Activated naive CD4-positive, alpha-beta T cell treated with Interleukin-2 at 50 U/mL for 16 hours (primary cell): ENCODE measurements around the gene TGFB3.
"Not testable (repeated sequence)": the region's sequence is repeated elsewhere in the genome, so short reads cannot be mapped to it uniquely, and the experiment has no call there.

Experiments
- DNase-seq: peaks from one replicate; pipeline ENCODE4 v3.0.0-alpha.2; 2020

TGFB3 gene

DNA sequence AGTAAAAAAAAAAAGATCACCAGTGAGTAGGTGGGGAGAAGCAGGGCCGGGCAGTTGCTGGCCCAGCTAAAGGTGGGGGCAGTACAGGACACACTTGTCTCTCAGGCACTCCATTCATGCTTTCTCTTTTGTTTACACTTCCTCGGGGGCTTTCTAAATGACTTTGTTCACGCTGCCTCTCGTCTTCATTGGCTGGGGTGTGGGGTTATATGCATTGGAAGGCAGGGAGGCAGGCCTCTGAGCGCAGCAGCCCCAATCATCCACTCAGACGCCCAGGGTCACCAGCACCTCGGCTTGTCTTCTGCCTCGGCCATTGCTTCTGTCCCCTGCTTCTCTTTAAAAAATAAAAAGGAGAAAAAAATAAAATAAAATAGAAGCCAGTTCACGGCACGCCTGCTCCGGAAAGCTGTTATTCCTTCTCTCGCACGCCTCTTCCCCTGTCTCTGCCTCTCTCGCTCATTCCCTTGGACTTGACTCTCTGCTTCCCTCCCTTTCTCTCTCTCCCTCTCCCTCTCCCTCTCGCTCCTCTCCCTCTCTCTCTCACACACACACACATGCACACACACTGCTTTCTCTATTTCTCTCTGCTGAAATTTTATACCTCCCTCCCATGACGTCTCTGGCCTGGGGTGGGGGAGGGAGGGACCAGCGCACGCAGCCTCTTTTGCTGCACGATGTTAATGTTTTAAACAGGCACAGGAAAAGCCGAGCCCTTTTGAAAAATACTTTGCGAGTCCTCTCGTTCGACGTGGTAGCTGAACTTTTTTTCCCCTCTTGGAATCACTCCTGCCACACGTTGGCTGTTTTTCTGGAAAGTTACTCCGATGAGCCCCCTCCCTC, at the start of gene TGFB3:
TGFB3 (minus strand) TSS at position 570 of the 840 bp plus-strand sequence. CDS start 1,102 bp downstream, outside the sequence.
- peak; percentile 61 for DNase-seq

DNA sequence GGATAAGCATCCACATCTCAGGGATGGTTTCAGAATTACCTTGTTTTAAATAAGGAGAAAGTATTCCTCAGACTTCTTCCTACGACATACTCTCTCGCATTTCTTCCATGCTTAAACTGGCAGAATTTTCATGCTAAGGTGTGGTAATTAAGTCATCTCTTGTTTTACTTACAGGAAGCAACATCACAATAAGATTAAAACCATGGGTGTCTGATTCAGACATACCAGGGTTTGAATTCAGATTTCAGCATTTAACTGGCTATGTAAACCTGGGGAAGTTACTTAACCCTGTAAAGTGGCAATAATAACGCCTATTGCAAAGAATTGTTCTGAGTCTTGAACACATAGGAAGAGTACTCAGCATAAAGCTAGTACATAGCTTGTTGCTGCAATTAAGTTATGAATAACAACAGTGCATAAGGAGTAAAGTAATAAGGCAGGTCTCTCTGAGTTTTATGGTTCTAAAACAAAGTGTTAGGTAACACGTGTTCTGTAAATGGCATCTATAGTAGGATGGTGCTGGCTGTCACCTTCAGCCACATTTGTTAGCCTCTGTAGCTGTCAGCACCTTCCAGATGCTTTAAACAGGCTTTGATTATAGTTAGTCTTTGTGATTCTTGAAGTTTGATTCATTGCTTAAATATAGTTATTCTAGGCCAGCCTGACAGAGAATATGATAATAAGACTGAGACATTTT, 42.6 kb upstream of the TGFB3 start:
- DNase-seq, result no peak

DNA sequence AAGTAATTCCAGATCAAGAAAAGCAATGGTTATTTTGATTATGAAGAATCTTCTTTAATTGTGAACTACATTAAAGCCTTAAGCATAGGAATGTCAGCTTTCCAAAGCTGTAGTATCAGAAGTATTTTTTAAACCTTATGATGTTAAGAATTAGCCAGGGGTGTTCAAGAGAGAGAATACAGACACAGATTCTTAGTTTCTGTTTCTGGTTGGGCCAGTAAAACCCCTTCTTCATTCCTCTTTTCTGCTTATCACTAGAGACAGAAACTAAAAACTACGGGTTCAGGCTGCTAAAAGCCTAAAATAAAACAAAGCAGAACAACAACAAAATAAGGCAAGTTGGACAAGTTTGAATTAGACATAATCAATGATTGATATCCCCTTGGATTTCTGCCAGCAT, 42.0 kb upstream of the TGFB3 start:
- DNase-seq, result no peak

DNA sequence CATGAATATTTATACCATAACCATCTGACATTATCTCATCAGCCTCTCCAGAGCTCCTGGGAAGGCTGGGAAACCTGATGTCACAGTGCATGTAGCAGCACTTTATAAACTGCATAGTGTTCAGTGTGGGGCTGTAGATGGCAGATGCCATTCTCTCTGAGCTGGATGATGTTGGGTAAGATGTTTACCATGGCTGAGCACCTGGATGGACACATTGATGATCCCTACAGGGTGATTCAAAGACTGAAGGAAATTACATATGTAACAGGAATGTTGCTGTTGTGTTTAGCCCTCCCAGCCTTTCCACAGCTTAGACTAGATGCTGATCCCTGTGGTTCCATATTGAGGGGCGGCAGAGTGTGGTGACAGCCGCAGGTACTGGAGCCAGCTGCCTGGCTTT, 41.2 kb upstream of the TGFB3 start:
- DNase-seq, result no peak

DNA sequence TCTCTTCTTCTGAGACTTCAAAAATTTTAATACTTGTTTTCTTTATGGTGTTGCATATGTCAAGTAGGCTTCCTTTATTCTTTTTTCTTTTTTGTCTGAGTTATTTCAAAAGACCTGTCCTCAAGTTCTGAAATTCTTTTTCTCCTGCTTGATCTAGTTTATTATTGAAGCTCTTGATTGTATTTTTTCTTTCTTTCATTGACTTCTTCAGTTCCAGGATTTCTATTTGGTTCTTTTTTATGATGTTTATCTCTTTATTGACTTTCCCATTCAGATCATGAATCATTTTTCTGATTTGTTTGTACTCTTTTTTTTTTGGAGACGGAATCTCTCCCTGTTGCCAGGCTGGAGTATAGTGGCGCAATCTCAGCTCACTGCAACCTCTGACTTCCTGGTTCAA, 37.9 kb upstream of the TGFB3 start:
- DNase-seq, result no peak

DNA sequence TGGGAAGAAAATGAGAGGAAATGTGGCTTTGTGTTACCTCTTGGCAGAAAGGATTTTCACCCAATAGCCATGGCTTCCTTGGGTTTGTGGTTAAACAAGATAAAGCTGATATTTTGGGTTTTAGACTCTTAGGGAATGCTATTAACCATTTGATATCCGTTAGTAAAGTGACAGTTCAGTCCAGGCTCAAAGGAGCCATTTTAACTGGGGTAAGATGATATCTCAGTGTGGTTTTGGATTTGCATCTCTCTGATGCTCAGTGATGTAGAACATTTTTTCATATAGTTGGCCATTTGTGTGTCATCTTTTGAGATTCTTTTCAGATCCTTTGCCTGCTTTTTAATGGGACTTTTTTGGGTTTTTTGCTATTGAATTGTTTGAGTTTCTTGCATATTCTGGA, 33.9 kb upstream of the TGFB3 start:
- DNase-seq, result no peak

DNA sequence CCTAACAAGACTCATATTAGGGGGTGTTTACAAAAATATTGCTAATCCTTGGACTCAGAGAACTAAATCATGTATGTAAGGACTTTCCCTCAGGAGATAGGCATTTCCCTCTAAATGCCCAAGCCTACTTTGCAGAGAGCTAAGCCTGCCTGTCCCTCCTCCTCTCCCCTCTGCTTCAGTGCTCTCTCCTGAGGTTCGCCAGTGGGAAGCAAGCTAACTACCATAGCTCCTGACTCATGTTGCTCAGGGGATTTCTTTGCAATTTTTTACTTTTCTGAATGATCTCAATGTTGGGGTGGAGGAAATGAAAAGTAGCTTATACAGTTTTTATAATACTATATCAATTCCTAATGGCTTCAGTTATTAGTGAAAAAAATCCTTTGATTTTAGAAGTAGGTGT, 33.4 kb upstream of the TGFB3 start:
- DNase-seq, result no peak

DNA sequence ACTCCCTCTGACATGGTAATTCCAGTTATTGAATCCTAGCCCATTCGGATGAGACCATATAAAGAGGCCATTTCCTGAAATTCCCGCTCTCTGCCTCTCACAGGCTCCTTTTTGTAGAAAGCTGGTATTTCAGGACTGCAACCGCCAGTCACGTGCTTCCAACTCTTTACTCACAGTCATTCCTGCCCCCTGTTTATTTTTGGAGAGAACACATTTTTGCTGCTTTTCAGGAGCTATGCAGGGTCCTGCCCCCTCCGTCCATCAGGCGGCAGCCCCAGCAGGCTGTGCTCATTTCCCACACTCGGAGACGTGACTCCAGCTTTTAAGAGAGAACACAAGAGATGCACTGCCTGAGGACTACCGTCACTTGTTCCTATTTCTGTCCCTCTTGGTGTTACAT, 30.6 kb upstream of the TGFB3 start:
- no peak for DNase-seq

DNA sequence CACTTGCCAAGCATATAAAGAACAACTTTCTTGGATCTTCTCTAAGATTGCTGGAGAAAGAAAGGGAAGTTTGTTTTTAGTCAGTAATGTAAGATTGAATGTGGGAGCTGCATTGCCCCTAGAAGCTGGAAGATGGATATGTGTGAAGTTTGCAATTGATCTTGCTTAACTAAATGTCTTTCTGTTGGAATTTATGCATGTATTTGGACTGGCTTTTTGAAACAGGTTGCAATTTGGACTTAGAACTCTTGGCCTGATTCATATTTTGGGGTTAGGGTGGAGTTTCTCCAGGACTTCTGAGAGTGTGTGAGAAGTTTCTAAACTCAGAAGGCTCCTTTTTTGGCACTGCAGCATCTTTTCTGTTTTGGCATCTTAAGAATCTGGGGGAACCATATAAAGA, 30.1 kb upstream of the TGFB3 start:
- no peak for DNase-seq

DNA sequence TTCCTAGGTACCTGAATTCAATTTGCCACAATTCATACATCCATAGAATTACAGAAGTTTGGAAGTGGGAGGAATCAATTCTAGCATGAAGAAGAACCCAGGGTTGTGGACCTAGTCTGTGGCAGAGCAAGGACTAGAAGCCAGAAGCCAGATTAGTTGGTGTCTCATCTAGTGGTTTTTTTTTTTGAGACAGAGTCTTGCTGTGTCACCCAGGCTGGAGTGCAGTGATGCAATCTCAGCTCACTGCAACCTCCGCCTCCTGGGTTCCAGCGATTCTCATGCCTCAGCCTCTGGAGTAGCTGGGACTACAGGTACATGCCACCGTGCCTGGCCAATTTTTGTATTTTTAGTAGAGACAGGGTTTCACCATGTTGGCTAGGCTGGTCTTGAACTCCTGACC, 27.8 kb upstream of the TGFB3 start:
- not testable (repeated sequence) for DNase-seq

DNA sequence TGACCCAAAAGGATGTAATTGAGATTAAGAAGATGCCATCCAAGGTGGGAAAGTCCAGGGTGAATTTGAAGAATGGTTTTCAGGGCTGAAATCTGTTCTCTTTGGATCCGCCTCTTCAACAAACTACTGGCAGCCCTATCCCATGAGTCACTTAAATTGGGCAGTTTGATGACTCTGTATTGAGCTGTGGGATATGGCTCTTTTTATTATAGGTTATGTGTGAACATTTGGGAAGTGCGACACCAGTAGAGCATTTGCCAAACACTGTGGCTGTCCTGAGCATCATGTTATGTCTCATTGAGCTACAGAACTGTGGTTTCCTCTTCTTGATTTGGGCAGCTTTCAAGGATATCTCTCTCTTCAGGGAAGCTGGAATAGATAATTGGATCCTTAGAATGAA, 26.1 kb upstream of the TGFB3 start:
- no peak for DNase-seq

DNA sequence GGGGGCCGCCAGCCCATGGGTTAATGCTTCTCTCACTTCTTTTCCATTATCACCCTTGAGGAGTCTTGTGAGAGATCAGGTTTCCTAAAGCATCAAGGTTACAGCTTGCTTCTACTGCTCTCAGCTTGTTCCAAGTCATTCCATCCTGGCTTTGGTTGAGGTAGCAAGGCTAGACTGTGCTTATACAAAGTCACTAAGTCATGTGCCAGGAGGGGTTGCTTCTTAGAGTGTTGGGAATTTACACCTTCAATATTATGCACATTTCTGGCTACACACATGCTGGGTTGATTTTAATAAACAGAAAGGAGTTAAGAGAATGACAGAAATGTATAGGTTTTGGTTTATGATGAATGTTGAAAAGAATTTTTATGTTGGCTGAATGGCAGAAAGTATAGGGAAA, 25.6 kb upstream of the TGFB3 start:
- DNase-seq, result no peak

DNA sequence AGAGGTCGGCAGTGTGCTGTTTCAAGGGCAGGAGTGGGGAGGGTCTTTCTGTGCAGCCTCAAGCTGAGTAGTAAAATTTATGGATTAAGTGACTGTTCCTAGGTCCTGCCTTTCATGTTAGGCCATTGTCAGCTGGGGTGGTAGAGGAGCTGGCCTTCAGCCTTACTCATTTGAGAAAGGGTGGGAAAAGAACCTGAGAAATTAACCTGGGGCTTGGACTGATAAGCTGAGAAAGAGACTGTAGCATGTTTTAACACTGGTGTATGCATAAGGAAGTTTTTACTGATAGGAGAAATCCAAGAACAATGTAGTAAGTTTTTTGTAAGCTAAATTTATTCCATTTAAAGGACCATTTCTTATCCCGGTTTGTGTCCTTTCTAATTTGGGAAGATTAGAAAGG, 24.5 kb upstream of the TGFB3 start:
- no peak for DNase-seq

DNA sequence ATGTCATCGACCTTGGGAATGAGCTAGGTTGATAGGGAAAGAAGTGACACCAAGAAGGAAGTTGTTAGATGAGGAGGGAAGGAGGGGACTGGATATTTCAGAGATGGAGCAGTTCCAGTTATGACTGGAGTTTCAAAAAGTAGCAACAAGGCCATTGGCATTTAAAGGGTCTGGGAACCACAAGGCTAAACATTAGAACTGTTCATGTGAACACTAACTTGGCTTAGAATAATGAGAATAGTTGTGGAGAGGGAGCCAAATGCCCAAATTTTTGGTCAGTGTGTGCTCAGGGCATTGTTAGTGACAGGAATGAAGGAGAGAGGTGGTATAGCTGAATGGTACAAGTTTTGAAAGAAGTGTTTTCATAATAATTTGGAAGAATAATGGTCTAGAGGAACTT, 20.6 kb upstream of the TGFB3 start:
- DNase-seq, result no peak

DNA sequence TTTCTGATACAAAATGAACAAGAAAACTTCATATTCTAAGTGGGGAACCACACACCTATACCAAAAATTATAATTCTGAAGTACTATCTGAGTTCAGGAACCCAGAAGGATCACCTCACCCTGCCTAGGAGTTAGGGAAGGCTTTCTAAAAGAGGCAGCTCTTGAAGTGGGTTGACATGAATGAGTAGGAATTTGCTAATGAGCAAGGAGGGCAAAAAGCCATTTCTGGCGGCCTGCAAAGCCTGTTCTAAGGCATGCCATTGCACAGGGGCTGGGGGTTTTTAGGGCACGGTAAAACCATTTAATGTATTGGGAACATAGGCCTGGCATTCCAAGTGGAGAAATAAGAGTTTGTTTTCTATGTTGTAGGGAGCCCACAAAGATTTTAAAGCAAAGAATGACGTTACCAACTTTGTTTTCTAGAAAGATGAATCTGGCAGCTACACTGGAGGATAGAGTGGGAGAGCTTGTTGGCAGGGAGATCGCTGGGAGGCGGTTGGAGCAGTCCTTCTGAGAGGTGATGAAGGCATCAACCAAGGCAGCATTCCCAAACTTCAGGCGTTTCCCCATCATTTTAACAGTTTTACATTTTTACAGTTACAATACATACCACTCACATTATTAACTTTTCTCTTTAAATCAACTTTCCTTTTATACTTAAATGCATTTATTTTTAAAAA, 17.9 kb upstream of the TGFB3 start:
- no peak for DNase-seq

DNA sequence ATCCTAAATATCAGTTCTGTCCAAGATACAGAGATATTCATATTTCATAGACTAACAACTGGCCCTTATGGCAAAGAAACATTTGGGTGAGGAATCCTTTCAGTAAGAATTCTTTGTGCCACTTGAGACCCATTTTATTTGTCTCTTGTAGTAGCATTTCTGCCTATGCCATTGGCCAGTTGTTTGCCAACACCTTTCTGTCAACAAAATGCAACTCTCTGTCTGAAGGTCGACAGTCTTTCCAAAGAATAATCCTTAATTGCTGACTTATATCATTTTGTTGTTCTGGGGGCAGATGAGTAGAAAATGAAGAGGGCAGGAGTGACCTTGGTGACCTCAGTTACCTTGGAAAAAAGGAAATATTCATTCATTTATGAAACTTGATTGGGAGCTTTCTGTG, 14.7 kb upstream of the TGFB3 start:
- no peak for DNase-seq

DNA sequence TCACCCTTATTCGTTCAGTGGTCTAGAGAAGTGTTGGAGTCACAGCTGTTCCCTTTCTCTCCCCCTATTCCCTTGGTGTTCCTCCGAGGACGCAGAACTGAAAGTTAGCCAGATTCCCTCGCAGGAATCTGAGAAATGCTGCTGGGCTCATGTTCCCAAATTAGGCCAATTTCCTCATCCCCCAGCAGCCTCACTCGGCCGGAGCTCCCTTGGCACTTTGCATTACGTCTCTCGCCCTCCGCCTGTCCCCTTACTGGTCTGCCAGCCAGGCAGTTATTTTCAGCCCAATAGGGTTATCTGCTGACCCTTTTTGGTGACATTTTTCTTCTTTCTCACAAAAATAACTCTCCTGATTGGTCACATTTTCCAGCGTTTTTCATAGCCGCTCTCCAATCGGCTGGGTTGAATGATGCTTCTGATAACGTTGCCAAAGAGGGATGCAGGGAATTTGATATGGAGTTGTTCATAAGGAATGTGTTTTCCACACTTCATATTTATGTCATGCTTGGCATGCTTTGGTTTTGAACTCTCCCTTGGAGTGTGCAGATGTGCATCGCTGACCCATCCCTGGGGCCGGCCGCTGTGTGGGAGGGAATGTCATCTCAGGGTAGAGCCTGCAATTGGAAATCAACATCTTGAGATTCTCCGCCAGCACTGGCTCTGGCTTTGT, 13.7 kb upstream of the TGFB3 start:
- DNase-seq, result no peak

DNA sequence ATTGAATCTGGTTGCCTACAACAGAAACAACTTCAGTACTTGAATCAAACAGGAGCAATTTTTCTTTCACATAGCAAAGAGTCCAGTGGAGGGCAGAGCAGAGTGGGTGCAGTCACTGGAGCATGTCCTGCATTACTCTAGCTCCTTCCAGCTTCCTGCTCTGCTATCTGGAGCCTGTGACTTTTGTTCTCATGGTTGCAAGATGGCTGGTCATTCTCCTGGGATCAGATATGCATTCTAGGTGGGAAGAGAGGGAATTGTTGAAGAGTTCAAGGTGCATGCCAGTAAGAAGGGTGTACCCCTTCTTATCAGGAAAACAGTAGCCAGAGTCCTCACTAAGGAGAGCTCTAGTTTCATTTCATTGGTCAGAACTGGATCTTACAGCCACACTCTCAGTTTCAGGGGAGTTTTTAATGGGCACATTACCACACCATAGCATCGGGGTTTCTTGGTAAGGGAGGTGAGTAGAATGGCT, 11.8 kb upstream of the TGFB3 start:
- DNase-seq, result no peak

DNA sequence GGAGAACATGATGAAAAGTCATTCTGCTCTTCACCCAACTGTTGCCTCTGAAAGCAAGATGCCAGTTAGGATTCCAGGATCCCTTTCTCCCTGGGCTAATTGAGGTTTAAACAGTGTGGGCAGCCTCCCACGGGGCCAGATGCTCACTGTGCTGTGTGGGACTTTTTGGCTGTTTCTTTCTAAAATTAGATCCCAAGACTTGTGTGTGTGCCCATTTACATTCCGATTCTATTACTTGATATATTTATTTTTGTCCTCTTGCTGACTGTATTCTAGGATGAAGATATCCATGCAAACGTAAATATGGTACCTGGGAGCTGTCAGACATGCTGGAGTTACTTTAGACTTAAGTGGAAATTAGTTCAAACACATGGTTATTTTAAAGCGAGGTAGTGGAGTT, 10.0 kb upstream of the TGFB3 start:
- no peak for DNase-seq

DNA sequence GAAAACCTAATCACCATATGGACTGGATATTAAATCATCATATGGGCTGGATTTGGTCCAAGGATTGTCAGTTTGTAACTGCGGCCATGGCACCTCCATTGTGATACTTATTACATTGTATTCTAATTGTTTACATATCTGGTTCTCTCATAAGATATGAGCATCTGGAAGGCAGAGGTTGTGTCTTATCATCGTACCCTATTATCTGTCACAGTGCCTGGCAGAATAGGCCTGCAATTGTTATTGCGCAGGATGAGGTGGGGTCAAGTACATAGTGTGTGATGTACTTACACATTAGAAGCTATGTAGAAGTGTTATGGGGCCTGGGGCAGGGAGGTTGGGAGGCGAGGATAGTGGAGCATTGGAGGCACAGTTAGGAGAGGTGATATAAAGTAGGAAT, 8.5 kb upstream of the TGFB3 start:
- no peak for DNase-seq

DNA sequence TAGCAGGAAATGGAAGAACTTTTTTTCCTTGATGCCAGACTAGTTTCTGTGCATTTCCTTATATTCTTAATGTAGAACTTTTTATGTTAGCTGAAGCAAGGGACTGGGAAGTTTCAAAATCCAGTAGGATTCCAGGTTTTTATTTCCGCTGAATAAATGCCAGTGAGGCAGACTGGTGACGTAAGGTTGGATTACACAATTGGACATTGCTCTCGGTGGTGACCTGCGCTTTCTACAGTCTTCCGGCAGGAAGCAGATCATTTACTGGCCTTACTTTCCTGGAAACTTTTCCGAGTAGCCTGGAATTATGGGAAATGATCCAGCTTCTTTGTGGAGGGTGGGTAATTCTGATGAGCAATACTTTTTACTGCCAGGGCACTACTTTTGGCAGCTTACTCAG, 7.3 kb upstream of the TGFB3 start:
- no peak for DNase-seq

DNA sequence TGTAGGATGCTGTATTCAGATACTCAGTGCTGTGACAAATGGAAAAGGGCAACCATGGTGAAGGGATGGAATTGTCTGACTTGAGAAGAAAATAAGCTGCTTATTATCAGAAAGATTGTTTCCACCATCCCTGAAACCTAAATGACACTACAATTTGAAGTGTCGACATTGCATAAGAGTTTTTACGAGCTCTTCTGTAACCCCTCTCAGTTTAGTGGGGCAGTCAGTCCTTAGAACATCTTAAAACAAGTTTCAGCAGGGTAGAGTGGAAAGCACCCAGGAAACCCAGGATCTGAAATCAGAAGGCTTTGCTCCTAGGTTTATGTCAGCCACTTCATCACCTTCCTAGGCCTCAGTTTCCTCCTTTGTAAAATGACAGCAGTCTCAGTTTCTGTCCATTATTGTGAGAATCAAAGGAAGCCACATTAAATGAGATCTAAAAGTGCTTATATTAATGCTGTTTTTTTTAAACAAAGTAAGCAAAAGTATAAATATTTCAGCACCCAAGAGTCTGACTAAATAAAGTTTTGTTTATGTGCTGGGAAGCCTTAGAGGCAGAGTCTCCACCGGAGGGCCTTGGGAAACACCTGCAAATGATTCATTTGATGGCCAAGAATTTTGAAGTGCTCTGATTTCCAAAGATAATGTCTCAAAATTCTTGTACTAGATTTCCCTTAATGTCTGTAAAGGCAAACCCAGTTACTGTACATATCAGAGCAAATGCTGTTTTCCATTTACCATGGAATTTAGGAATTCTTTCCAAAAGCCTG, 5.6 kb upstream of the TGFB3 start:
- no peak for DNase-seq

DNA sequence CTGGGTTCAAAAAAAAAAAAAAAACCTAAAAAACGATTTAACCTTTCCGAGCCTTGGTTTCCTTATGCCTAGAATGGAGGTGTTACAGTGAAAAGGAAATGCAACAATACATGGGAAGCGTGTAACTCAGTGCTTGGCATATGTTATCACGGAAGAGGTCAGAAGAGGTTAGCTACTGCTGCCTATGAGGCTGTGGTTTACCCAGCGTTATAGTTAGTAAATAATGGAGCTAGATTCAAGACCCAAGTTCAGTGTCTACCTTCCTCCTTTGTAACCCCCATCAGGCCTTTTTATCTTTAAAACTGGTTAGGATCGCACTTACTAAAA, 4.6 kb upstream of the TGFB3 start:
- no peak for DNase-seq
